Endothelial cell of umbilical vein (primary cell): ENCODE data around the gene SLC39A11. TPM values are rescaled to one million over a fixed set of nuclear protein-coding genes. Genes with fewer than 3 reads are reported as not detected.

ENCODE experiments used
- BruUV-seq: library from RNA; stranded (reverse); fragments of 400-500 nt; replicated peaks from 2 replicates; lab custom pipeline; 2021; lab: Mats Ljungman, UMichigan
- CTCF ChIA-PET: fragments of 300-600, 350-600 bp; sonication (Branson Sonifier 250); formaldehyde crosslinking; loops from one replicate; lab custom pipeline; 2021; ENCODE audit warnings: antibody characterized with exemption, inconsistent platforms; lab: Charles Lee
- POLR2A ChIA-PET: fragments of 300-600, 350-600 bp; sonication (Branson Sonifier 250); formaldehyde crosslinking; loops from one replicate; lab custom pipeline; 2021; ENCODE audit warnings: antibody characterized with exemption, inconsistent platforms; lab: Charles Lee
- DNase-seq: peaks from one replicate; pipeline ENCODE4 v3.0.0-alpha.2; 2011; ENCODE audit warnings: low read depth, low spot score
- FAIRE-seq: peaks from 2 replicates; lab custom pipeline; 2011; peaks lifted over from hg19 to GRCh38; lab: Jason Lieb, UNC
- H2AFZ ChIP-seq: 2 replicates; pipeline ENCODE4 v1.6.0; 2012; ENCODE audit warnings: low read depth, low read length, control low read depth, inconsistent platforms
- H3K27ac ChIP-seq: 2 replicates; pipeline ENCODE4 v1.5.1; 2011; ENCODE audit warnings: low read depth, mild to moderate bottlenecking, control low read depth, low read length, moderate library complexity; ENCODE audit not compliant: insufficient read depth
- H3K27me3 ChIP-seq, 2 experiments: 2 replicates each; pipeline versions ENCODE4 v1.6.0 to v1.6.1; 2011; ENCODE audit warnings: low read length in 2 of 2, mixed read lengths in 1 of 2; ENCODE audit not compliant: control insufficient read depth in 2 of 2, insufficient read depth in 2 of 2
- H3K36me3 ChIP-seq, 2 experiments: 2 replicates in 1 of 2; 3 replicates in 1 of 2; pipeline ENCODE4 v1.5.1; 2011; ENCODE audit warnings: low read length in 2 of 2, mild to moderate bottlenecking in 1 of 2, moderate library complexity in 1 of 2; ENCODE audit not compliant: control insufficient read depth in 2 of 2, insufficient read depth in 2 of 2; ENCODE audit errors: extremely low read depth in 1 of 2
- H3K4me1 ChIP-seq: 3 replicates; pipeline ENCODE4 v1.5.1; 2011; ENCODE audit warnings: mild to moderate bottlenecking, low read length; ENCODE audit not compliant: control insufficient read depth, insufficient read depth; ENCODE audit errors: extremely low read depth
- H3K4me2 ChIP-seq: 2 replicates; pipeline ENCODE4 v1.6.1; 2011; ENCODE audit warnings: low read length, control low read depth, mixed read lengths; ENCODE audit not compliant: insufficient read depth
- H3K4me3 ChIP-seq, 3 experiments: fragments of 200-600 bp in 1 of 3; sonication (generic), shearing (Covaris generic) in 1 of 3; replicated peaks in 1 of 3; 2 replicates each; pipeline ENCODE4 v1.5.1; 2011 to 2016; ENCODE audit warnings: control low read depth in 3 of 3, low read length in 3 of 3, mild to moderate bottlenecking in 2 of 3, inconsistent platforms in 1 of 3, low read depth in 1 of 3, moderate library complexity in 1 of 3; ENCODE audit not compliant: insufficient read depth in 1 of 3
- H3K79me2 ChIP-seq: 2 replicates; pipeline ENCODE4 v1.6.0; 2012; ENCODE audit warnings: low read length, inconsistent platforms; ENCODE audit not compliant: control insufficient read depth, insufficient read depth
- H3K9ac ChIP-seq: replicated peaks from 2 replicates; pipeline ENCODE3; 2011; ENCODE audit warnings: low read length, control low read depth; ENCODE audit not compliant: insufficient read depth; ENCODE audit errors: extremely low read depth
- H3K9me1 ChIP-seq: replicated peaks from 3 replicates; pipeline ENCODE4 v1.6.0; 2011; ENCODE audit warnings: mild to moderate bottlenecking, low read length; ENCODE audit not compliant: control insufficient read depth, insufficient read depth; ENCODE audit errors: extremely low read depth
- H3K9me3 ChIP-seq: replicated peaks from 2 replicates; pipeline ENCODE4 v1.5.1; 2012; ENCODE audit warnings: low read length, inconsistent platforms; ENCODE audit not compliant: control insufficient read depth, insufficient read depth
- H4K20me1 ChIP-seq: replicated peaks from 2 replicates; pipeline ENCODE3; 2011; ENCODE audit warnings: mild to moderate bottlenecking, low read length; ENCODE audit not compliant: control insufficient read depth, insufficient read depth; ENCODE audit errors: extremely low read depth
- EZH2 ChIP-seq: IDR thresholded peaks from 2 replicates; pipeline ENCODE4 v1.6.1; 2012; ENCODE audit warnings: borderline replicate concordance, low read depth, mild to moderate bottlenecking, moderate library complexity, low read length, inconsistent platforms; ENCODE audit not compliant: severe bottlenecking
- FOS ChIP-seq: IDR thresholded peaks from 2 replicates; pipeline ENCODE4 v1.6.1; 2011; ENCODE audit warnings: mild to moderate bottlenecking, low read length, moderate library complexity, borderline replicate concordance; ENCODE audit not compliant: insufficient read depth
- GATA2 ChIP-seq: IDR thresholded peaks from 2 replicates; pipeline ENCODE4 v1.7.0; 2011; ENCODE audit warnings: low read depth, mild to moderate bottlenecking, moderate library complexity, mixed read lengths, low read length; ENCODE audit not compliant: insufficient read length, insufficient read depth
- JUN ChIP-seq: IDR thresholded peaks from 2 replicates; pipeline ENCODE4 v1.6.1; 2011; ENCODE audit warnings: borderline replicate concordance, low read depth; ENCODE audit not compliant: insufficient read length, insufficient read depth
- MYC ChIP-seq: IDR thresholded peaks from one replicate; pipeline ENCODE4 v1.6.1; 2011; ENCODE audit warnings: mild to moderate bottlenecking, low read depth, low read length
- POLR2A ChIP-seq: IDR thresholded peaks from 2 replicates; pipeline ENCODE4 v1.6.1; 2012; ENCODE audit warnings: low read depth, mild to moderate bottlenecking, control low read depth, low read length
- POLR2AphosphoS5 ChIP-seq: IDR thresholded peaks from 2 replicates; pipeline ENCODE4 v1.6.1; 2012; ENCODE audit warnings: low read depth, mild to moderate bottlenecking, control low read depth, low read length, moderate library complexity; ENCODE audit not compliant: insufficient read depth
- dilution Hi-C: fragments of 300-500 bp; cut with MboI; formaldehyde crosslinking; loops from one replicate; pipeline ENCODE4 v1.15.0; 2019; ENCODE audit warnings: low sequenced_read_pairs; ENCODE audit not compliant: extremely low pct_ligation_motif_present
- intact Hi-C: fragments of 100-400 bp; cut with micrococcal nuclease; formaldehyde crosslinking; loops from one replicate; pipeline ENCODE4 v1.10.0; 2022
- polyA plus RNA-seq, 4 experiments: library from polyadenylated mRNA; depleted of rRNA in 3 of 4; stranded (reverse) in 3 of 4; unstranded in 1 of 4; fragments of >200 nt; gene quantifications; 2 replicates each; pipeline versions ENCODE4 v1.2.1 to v1.2.3, GENCODE V29; 2011 to 2012; ENCODE audit warnings: missing spikeins in 1 of 4
- total RNA-seq: library from RNA; stranded (reverse); gene quantifications from 2 replicates; pipeline ENCODE4 v1.2.3, GENCODE V29; 2021
- TF ChIP-seq, protein P1 (sequence below), 2 donors: IDR thresholded peaks; 1 replicate in 1 of 2; 2 replicates in 1 of 2; pipeline ENCODE4 v1.5.1; 2011; ENCODE audit warnings: low read length in 2 of 2, mild to moderate bottlenecking in 2 of 2, moderate library complexity in 2 of 2, control low read depth in 1 of 2, inconsistent platforms in 1 of 2, low read depth in 1 of 2; ENCODE audit not compliant: insufficient read depth in 1 of 2; ENCODE audit errors: extremely low read depth in 1 of 2
- TF ChIP-seq, protein P2 (sequence below): IDR thresholded peaks from 2 replicates; pipeline ENCODE4 v1.6.1; 2011; ENCODE audit not compliant: insufficient read depth, insufficient read length

Gene SLC39A11
- total and polyA plus RNA-seq, 2 donors (not counting 3 experiments of a cell fraction or from before 2014, with no cell fraction given), result 8.1 to 11.9 TPM

DNA sequence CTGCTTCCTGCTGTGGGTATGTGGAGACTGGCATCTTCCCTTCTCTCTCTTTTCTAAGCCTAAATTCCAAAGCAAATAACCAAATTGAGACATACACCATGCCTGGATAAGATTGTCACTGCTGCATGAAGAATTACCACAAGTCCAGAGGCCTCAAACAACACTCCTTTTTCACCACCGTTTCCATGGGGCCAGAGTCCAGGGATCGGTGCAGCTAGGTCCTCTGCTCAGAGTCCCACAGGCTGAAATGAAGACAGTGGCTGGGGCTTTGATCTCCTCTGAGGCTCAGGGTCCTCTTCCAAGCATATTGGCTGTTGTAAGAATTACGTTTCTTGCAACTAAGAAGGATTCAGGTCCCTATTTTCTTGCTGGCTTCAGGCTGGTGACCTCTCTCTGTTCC lies 130.4 kb downstream of the SLC39A11 start:
- TF ChIP-seq JUN, result no peak
- TF ChIP-seq, protein P1, sequence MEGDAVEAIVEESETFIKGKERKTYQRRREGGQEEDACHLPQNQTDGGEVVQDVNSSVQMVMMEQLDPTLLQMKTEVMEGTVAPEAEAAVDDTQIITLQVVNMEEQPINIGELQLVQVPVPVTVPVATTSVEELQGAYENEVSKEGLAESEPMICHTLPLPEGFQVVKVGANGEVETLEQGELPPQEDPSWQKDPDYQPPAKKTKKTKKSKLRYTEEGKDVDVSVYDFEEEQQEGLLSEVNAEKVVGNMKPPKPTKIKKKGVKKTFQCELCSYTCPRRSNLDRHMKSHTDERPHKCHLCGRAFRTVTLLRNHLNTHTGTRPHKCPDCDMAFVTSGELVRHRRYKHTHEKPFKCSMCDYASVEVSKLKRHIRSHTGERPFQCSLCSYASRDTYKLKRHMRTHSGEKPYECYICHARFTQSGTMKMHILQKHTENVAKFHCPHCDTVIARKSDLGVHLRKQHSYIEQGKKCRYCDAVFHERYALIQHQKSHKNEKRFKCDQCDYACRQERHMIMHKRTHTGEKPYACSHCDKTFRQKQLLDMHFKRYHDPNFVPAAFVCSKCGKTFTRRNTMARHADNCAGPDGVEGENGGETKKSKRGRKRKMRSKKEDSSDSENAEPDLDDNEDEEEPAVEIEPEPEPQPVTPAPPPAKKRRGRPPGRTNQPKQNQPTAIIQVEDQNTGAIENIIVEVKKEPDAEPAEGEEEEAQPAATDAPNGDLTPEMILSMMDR (IDR thresholded peaks at IDR 0.05; ENCODE audit: extremely low read depth in 1 of 2, insufficient read depth in 1 of 2, low read depth in 1 of 2, low read length in 2 of 2), result no peak
- Histone ChIP-seq H3K9me1 (no peaks in the 10 kb centered on the region), H3K27me3 (no peaks in the 10 kb centered on the region), H3K4me3 (no peak overlapping the region), H3K9me3 (no peaks in the 10 kb centered on the region), H3K9ac (no peak overlapping the region), H3K27ac (no peak overlapping the region), H3K79me2 (no peaks in the 10 kb centered on the region), H3K4me2 (no peak overlapping the region), H4K20me1 (no peaks in the 10 kb centered on the region), H3K36me3 (no peaks in the 10 kb centered on the region), H2AFZ (no peak overlapping the region), H3K4me1 (no peaks in the 10 kb centered on the region)
- dilution Hi-C loops, result no loop called here
- ChIA-PET CTCF (interaction anchor here (0.8 kb wide), 1 partner anchor 24 kb away, joined by 3 read pairs; no protein-coding TSS in a partner anchor), POLR2A (no interaction called here)
- intact Hi-C loops, result no loop called here
- BruUV-seq, result no TSS peak
- no peak for FAIRE-seq
- no peak for DNase-seq

DNA sequence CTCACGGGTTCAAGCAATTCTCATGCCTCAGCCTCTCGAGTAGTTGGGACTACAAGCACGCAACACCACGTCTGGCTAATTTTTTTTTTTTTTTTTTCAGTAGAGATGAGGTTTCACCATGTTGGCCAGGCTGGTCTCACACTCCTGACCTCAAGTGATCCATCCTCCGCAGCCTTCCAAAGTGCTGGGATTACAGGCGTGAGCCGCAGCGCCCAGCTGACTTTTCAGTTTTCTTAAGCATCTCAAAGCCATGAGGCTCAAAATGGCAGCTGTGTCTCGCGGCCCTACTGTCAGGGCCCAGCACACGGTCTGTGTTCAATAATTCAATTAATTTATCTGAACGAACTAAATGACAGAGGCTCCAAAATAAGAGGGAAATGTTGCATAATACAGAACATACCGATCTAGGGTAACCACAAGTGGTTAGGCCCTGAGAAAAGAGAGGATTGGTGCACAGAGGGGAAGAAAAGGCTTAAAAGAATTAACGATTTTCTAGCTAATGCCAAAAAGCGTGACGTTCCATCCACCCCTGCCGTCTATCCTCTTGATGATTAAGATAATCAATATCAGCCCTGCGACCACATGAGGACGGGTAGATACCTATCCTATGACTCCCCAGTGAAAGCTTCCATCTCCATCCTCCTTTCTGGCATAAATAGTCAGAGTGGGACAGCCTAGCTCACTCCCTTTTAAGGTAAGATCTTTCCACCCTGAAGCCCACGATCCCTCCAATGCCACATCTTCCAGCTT lies 136.9 kb downstream of the SLC39A11 start:
- Histone ChIP-seq H3K27ac (no peak overlapping the region), H3K36me3 (no peaks in the 10 kb centered on the region), H3K79me2 (no peaks in the 10 kb centered on the region), H3K4me3 (no peak overlapping the region), H4K20me1 (no peaks in the 10 kb centered on the region), H3K27me3 (no peaks in the 10 kb centered on the region), H2AFZ (no peak overlapping the region), H3K4me2 (no peak overlapping the region), H3K9ac (no peak overlapping the region), H3K4me1 (no peaks in the 10 kb centered on the region), H3K9me3 (no peaks in the 10 kb centered on the region), H3K9me1 (no peaks in the 10 kb centered on the region)
- POLR2A ChIA-PET, result interaction anchor here (0.6 kb wide), 1 partner anchor 88 kb away, joined by 5 read pairs; no protein-coding TSS in a partner anchor
- CTCF ChIA-PET, result interaction anchor here (0.6 to 1.4 kb wide), 4 partner anchors 10 to 51 kb away, joined by 3 to 4 read pairs (median 4); no protein-coding TSS in a partner anchor
- BruUV-seq, result no TSS peak
- no peak for FAIRE-seq
- dilution Hi-C loops, result no loop called here
- TF ChIP-seq JUN (no peak), GATA2 (no peak), POLR2A (no peak), MYC (no peak), FOS (no peak), POLR2AphosphoS5 (no peak), EZH2 (no peak)
- TF ChIP-seq, protein P2, sequence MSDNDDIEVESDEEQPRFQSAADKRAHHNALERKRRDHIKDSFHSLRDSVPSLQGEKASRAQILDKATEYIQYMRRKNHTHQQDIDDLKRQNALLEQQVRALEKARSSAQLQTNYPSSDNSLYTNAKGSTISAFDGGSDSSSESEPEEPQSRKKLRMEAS, result no peak
- TF ChIP-seq, protein P1 (IDR thresholded peaks at IDR 0.05; ENCODE audit: extremely low read depth in 1 of 2, insufficient read depth in 1 of 2, low read depth in 1 of 2, low read length in 2 of 2), result no peak
- intact Hi-C loops, result no loop called here
- DNase-seq, result no peak
